GM21526 (cell line): ENCODE data around the gene C22orf42.
"Not testable (repeated sequence)": the region's sequence is repeated elsewhere in the genome, so short reads cannot be mapped to it uniquely, and the experiment has no call there.

Experiments
- ATAC-seq: cut with Tn5 transposase; IDR thresholded peaks from one replicate; pipeline ENCODE4 v1.9.1; 2021; ENCODE audit warnings: moderate library complexity; ENCODE audit not compliant: unreplicated experiment, low FRiP score

C22orf42 gene, protein sequence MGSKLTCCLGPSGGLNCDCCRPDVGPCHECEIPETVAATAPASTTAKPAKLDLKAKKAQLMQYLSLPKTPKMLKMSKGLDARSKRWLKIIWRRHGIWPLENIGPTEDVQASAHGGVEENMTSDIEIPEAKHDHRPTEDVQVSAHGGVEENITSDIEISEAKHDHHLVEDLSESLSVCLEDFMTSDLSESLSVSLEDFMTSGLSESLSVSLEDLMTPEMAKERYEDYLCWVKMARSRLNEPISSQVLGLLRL

DNA sequence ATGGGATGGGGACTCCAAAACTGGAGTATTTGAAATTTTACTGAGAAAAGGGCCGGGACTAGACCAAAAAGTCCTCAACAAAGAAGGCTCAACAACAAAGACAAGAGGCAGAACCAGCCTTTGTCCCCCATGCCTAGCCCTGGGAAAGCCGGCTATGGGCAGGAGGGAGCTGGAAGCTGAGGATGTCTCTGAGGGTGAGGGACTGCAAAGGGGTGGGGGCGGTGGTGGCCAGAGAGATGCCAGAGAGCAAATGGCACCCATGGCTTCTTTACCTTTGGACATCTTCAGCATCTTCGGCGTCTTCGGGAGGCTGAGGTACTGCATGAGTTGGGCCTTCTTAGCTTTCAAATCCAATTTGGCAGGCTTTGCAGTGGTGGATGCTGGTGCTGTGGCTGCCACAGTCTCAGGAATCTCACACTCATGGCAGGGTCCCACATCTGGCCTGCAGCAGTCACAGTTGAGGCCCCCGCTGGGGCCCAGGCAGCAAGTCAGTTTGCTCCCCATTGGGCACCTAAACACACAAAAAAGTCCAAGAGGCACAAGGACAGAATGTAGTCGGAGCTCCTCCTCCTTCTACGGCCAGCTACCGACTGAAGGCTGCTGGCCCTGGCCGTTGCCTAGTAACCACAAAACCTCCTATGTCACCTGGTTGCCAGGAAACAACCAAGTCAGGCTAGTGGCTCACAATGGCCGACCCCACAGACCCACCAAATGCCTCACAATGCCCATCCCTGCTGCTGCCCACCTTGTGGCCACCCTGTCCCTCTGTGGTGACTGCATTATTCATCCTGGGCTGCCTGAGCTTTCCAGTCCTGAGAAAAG lies at the start of gene C22orf42:
Gene C22orf42, minus strand, starts transcription at position 592 of the 822 bp plus-strand sequence. Its CDS starts 88 bp downstream, at position 504.
- ATAC-seq, result no peak

DNA sequence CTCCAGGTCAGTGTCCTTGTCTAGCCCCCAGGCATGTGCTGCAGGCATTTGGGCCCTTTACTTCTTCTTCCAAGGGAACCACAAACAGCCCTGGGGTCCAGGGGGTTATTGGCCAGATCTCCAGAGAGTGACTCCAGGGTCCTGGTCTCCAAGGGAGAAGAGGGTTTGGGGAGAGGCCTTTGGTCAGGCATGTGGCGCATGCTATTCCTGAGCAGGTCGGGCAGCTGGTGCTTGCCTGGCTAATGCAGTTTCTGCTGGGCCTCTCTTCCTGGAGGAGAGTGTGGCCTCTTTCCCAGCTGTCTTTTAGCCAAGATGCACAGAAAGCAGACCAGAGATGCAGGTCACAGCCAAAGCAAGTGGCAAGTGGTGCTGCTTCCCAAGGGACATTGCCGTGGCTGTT lies 49.6 kb upstream of the C22orf42 start:
- ATAC-seq, result no peak

DNA sequence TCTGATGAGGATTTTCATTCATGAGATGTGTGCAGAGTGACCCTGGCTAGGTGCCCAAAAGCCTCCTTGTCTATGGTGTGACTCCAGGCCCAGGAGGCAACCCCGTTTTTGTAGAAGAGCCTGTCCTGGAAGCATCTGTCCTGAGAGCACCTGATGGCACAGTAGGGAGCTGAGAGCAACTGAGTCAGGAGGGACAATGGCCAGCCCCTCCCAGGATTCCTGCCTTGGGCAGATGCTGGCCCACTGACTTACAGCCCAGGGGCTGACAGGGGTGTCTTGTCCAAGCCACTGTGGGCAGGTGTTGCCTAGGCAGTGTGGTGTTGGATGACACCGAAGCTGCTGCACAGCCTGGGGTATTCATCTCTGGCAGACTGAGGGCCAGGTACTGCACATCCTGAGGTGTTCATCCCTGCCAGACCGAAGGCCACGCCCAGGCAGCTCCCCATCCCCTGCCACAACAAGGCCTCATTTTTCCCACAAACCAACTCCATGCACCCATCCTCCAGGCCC lies 48.9 kb upstream of the C22orf42 start:
- ATAC-seq, result no peak

DNA sequence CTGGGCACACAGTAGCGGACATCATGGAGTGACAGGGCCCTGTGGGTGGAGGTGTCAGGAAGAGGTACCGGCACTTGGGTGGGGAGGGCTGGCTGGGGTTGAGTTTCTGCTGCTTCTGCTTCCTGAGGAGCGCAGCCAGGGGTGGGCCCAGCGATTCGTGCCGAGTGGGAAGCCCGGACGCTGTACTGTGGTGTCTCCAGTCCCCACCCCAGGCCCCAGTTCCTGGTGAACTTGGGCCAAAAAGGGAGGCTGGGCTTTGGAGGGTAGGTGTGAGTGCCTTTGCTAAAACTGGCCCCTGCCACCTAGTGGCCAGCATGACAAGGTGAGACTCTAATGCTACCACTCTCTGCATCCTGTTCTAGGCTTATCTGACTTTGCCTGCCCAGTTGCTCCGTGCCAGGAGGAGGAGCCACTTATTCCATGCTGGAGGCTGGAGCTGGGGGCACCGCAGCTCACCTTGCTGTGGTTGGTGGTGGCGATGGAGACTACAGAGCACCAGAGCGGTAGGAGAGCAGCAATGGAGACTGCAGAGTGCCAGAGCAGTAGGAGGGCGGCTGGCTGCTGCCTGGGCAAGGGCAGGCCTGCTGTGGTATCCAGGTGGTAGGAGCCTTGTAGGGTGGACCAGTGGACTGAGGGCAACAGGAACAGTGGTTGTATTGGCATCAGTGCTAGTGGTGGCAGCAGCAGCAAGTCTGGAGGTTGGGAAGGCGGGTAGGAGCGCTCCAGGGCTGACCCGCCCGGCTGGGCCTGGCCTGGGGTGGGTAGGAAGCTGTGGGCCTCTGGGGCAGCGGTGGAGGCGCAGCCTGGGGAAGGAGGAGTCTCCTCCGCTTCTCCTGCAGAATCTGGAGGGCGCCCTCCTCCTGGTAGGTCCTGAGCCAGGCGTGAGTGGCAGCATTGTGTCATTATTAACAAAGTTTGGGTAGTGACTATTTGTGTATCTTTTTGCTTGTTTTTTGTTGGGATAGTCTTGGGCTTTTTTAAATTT lies 48.0 kb upstream of the C22orf42 start:
- no peak for ATAC-seq

DNA sequence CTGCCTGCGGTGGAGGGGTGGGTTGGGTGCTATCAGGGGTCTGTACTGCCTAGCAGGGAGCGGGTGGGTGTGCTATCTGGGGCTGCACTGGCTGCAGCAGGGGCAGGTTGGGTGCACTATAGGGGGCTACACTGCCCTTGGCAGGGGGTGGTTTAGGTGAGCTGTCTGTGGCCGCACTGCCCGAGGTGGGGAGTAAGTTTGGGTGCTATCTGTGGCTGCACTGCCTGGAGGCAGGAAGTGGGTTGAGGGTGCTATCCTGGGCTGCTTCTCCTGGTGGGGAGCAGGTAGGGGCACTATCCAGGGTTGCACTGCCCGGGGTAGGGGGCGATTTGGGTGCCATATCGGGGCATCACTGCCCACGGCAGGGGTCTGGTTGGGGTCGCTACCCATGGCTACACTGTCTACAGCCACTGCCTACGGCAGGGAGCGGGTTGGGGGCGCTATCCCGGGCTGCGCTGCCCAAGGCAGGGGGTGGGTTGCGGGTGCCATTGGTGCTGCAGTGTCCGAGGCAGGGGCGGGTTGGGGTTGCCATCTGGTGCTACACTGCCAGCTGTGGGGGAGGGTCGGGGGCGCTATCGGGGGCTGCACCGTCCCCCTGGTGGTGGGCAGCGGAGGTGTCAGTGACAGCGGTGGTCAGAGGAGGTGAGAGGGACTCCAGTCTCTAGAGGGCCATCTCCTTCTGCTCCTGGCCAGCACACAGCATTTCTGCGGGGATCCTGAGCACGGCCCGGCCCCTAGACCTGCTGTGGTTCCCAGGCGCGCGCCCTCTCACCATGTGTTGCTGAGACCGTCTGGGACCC lies 47.1 kb upstream of the C22orf42 start:
- ATAC-seq, result no peak

DNA sequence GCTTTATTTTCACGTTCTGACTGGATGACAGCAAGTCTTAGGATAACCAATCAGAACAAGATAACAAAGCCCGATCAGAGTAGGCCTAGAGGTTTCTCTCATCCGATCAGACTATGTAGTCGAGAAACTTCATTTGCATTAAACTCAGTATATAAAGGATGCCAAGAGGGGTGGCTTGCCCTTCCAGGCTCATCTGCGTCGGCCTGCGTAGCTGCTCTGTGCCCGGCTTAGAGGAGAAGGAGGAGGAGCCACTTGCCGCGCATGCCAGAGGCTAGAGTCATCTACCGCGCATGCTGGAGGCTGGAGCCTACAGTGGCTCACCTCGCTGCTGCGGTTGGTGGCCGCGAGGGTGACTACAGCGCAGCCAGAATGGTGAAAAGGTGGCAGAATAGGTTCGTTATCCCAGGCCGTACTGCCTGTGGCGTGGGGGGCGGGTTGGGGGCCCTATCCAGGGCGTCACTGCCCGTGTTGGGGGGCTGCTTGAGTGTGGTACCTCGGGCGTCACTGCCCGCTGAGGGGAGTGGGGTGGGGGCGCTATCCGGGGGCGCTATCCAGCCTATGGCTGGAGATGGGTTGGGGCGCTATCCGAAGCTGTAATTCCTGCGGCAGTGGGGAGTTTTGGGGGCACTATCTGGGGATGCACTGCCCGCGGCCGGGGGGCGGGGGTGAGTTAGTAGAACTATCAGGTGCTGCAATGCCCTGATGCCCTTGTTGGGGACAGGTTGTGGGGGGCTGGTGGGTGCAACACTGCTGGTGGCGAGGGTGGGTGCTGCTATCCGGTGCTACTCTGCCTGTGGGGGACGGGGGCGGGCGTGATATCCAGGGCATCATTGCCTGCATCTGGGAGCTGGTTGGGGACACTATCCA lies 46.0 kb upstream of the C22orf42 start, which contains the start of gene RFPL2:
Gene RFPL2, minus strand, starts transcription at position 218 of the 867 bp plus-strand sequence. CDS start 2,622 bp downstream, outside the sequence.
- ATAC-seq, result no peak

DNA sequence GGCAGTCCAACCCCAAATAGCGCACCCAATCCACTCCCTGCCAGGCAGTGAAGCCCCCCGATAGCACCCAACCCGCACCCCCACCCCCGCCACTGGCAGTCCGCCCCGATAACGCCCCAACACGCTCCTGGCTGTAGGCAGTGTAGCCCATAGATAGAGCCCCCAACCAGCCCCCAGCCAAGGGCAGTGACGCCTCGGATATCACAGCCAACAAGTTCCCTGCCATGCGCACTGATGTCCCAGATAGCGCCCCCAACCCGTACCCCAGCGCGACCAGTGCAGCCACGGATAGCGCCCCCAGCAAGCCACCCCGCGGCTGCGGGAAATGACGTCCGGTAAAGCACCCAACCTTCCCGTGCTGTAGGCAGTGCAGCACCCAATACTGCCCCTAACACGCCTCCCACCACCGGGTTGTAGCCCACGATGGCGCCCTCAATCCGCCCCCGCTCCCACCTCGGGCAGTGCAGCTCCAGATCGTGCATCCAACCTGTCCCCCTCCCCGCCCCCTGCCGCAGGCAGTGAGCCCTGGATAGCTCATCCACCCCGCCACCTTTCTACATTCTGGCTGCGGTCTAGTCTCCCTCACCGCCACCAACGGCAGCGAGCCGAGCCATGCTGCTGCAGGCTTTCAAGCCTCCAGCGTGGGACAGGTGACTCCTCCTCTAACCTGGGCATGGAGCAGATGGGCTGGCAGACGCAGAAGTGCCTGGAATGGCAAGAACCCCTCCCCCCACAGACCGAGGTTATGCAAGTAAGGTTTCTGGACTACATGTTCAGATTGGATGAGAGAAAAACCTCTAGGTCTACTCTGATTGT lies 45.1 kb upstream of the C22orf42 start:
- ATAC-seq, result no peak

DNA sequence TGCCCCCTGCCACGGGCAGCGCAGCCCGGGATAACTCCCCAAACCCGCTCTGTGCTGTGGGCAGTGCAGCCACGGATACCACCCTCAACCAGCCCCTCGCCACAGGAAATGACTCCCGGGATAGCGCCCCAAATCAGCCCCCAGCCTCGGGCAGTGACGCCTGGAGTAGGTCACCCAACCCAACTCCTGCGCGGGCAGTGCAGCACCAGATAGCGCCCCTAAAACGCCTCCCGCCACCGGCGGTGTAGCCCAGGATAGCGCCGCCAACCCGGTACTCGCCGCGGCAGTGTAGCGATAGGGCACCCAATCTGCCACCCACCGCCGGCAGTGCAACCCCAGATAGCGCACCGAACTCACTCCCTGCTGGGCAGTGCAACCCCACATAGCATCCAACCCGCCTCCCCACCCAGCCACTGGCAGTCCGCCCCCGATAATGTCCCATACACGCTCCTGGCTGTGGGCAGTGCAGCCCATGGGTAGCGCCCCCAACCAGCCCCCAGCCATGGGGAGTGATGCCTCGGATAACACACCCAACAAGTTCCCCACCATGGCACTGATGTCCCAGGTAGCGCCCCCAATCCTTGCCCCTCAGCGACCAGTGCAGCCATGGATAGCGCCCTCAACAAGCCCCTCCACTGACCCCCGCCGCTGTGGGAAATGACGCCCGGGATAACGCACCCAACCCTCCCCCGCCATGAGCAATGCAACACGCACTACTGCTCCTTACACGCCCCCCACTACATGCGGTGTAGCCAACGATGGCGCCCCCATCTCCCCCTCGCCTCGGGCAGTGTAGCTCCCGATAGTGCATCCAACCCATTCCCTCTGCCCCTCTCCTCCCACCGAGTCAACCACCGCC lies 44.3 kb upstream of the C22orf42 start:
- no peak for ATAC-seq

DNA sequence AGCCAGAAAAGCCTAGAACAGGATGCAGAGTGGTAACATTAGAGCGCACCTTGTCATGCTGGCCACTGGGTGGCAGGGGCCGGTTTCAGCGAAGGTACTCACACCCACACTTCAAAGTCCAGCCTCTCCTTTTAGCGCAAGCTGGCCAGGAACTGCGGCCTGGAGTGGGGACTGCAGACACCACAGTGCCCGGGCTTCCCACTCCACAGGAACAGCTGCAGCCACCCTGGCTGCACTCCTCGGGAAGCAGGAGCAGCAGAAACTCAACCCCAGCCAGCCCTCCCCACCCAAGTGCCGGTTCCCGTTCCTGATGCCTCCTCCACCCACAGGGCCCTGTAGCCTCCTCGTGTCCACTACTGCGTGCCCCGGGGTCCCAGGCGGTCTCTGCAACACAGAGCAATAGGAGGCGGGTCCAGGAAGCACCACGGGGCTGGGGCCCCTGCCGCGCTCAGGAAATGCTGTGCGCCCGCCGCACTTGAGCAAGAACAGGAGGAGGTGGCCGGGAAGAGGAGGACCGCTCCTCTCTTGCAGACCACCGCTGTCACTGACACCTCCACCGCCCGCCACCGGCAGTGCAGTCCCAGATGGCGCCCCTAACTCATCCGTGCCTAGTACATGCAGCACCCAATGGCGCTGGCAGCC lies 43.6 kb upstream of the C22orf42 start:
- ATAC-seq, result no peak

DNA sequence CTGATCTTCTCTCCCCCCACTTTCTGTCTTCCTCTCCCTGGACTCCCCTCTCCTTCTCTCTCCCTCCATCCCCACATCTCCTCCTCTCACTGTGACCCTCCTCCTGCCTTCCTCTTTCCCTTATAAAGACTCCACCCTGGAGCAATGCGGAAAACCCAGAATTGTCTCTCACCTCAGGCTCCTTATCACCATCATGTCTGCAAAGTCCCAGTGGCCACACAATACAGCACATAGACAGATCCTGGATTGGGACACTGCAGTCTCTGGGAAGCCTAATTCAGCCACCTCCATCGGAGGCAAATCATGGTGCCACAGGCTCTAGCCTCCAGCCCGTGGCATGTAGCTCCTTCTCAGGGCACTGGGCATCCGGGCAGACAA lies 43.0 kb upstream of the C22orf42 start:
- ATAC-seq, result no peak

DNA sequence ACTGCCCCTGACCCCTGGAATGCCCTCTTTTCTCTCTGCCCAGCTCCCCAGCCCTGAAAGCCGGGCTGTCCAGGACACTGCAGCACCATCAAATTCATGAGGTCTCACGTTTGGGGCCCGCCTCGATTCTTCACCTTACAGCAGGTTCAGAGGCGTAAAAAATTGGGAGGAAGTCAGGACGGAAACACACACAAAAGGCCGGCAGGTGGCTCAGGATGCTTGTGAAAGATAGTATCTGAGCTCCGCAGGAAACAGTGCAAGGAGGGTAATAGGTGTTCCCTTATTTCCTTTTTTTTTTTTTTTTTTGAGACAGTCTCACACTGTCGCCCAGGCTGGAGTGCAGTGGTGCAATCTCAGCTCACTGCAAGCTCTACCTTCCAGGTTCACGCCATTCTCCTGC lies 41.6 kb upstream of the C22orf42 start:
- no peak for ATAC-seq

DNA sequence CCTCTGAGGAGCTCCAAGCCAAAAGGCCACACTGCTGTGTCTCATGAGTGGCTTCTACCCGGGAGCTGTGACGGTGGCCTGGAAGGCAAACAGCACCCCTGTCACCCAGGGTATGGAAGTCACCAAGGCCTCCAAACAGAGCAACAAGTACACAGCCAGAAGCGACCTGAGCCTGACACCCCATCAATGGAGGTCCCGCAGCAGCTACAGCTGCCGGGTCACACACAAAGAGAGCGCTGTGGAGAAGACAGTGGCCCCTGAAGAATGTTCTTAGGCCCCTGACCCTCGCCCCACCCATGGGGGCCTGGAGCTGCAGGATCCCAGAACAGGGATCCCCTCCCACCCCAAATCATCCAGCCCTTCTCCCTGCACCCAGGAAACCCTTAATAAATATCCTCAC lies 40.9 kb upstream of the C22orf42 start:
- ATAC-seq, result no peak

DNA sequence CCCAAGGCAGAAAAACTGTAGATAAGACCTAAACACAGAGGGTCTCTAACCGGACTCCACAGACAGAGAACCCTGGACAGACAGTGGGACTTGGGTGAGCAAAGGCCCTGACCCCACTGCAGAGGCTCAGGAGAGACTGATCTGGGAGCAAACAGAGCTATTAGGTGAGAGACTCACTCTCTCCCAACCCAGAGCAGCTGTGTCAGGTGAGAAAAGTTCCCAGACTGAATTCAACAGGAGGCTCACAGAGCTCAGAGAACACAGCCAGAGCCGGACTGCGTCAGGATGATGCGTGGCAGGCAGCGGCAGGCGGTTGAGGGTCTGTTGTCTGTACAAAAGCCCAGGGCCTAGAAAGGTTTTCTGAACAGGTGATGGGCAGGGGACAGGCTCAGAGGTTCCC lies 40.2 kb upstream of the C22orf42 start:
- no peak for ATAC-seq

DNA sequence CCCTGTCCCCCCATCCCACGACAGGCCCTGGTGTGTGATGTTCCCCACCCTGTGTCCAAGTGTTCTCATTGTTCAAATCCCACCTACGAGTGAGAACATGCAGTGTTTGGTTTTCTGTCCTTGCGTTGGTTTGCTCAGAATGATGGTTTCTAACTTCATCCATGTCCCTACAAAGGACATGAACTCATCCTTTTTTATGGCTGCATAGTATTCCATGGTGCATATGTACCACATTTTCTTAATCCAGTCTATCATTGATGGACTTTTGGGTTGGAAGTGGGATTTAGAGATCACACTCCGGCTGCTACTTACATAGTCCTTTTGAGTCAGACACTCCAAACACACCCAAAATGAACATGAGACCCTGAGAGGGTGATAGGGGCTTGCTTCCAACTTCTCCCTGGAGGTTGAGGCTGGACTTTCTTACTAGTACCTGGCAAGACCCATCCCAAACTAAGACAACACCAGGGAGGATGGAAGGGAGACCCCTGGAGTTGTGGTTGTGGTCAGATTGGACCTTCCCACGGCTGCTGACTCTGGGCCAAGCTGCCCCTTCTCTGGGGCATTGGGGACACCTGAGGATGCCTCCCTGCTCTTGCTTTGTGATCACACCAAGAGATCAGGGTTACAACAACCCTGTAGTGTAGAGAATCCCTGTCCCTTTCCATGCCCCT lies 38.6 kb upstream of the C22orf42 start:
- ATAC-seq, result not testable (repeated sequence)

DNA sequence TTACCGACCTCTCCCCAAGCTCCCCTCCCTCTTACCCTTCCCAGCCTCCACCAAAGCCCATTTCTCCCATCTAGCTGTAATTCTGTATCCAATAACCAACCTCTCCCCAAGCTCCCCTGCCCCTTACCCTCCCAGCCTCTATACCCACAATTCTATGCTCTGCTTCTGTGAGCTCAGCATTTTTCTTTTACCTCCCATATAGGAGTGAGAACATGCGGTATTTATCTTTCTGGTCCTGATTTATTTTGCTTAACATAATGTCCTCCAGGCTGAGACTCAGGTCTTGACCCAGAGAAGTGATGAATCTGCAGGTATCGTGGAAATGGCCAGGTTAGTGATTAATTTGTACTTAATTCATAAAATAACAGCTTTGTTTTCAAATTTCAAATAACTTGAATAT lies 36.8 kb upstream of the C22orf42 start:
- ATAC-seq, result not testable (repeated sequence)

DNA sequence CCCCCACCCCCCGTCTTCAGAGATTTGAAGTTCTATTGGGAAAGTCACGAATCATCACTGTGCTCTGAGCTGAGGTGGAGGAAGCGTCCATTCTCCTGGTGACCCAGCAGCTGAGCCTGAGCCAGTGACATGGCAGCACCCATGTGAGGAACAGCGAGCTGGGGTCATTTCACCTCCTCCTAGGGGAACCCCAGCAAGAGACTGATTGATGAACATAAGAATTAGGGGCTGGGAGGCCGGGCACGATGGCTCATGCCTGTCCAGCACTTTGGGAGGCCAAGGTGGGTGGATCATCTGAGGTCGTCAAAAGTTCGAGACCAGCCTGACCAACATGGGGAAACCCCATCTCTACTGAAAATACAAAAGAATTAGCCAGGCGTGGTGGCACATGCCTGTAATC lies 34.2 kb upstream of the C22orf42 start:
- not testable (repeated sequence) for ATAC-seq
